ENCODE data around the gene LRRFIP1. TPM values are rescaled to one million over a fixed set of nuclear protein-coding genes. Genes with fewer than 3 reads are reported as not detected.

Gene LRRFIP1
- total RNA-seq, 1 donor = 64.3 TPM

DNA sequence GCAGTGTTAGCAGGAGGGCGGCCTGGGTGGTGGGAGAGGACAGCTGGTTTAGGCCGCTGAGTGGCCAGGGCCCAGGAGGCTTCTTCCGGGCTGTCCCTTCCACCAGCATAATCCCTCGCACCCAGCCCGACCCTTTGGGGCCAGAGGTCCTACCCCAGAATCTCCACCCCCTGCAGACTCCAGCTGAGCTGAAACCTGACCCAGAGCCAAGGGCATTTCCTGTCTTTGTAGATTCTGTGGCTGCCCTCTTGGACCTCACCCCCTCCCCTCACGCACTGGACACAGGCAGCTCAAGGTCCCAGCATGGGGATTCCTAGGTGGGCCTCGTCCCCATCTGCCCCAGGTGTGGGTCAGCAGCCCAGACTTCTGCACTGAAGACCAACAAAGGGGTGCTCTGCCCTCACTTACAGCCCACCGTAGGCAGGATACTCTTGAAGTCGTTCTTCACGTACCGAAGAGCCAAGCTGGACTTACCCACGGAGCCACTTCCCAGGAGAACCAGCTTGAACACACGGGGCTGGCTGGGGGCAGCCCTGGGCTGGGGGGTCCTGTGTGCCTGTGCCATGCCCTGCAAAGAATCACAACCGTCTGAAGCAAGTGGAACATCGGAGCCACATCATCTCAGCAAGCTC is 41.7 kb upstream of the LRRFIP1 start:
- DNase-seq (ENCODE audit: low read depth) = no peak
- H3K4me3 ChIP-seq (ENCODE audit: low read depth, low read length) = no peak overlapping the region
- TF ChIP-seq, protein P1, sequence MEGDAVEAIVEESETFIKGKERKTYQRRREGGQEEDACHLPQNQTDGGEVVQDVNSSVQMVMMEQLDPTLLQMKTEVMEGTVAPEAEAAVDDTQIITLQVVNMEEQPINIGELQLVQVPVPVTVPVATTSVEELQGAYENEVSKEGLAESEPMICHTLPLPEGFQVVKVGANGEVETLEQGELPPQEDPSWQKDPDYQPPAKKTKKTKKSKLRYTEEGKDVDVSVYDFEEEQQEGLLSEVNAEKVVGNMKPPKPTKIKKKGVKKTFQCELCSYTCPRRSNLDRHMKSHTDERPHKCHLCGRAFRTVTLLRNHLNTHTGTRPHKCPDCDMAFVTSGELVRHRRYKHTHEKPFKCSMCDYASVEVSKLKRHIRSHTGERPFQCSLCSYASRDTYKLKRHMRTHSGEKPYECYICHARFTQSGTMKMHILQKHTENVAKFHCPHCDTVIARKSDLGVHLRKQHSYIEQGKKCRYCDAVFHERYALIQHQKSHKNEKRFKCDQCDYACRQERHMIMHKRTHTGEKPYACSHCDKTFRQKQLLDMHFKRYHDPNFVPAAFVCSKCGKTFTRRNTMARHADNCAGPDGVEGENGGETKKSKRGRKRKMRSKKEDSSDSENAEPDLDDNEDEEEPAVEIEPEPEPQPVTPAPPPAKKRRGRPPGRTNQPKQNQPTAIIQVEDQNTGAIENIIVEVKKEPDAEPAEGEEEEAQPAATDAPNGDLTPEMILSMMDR (IDR thresholded peaks at IDR 0.05; ENCODE audit: insufficient read depth, low read depth, low read length) = no peak

DNA sequence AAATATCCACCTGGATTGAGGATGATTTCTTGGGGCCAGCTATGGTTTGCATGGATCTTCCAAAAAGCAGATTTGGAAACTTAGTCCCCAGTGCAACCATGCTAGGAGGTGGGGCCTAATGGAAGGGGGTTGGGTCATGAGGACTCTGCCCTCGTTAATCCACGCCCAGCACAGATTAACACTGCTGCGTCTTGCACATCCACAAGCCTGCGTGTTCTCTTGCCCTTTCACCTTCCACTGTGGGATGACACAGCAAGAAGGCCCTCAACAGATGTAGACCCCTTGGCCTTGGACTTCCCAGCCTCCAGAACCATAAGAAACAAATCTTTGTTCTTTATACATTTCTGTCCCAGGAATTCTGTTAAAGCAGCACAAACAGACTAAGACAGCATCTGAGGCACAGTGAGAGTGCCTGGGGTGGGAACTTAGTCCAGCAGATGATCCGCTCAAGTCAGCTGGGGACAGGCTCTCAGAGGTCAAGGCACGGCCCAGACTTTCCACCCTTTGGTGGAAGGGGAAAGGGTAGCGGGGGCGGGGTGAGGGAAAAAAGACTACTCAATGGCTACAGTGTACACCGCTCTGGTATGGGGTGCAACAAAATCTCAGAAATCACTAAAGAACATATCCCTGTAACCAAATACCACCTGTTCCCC is 39.2 kb upstream of the LRRFIP1 start:
- H3K4me3 ChIP-seq (ENCODE audit: low read depth, low read length) = no peak overlapping the region
- TF ChIP-seq, protein P1 (IDR thresholded peaks at IDR 0.05; ENCODE audit: insufficient read depth, low read depth, low read length) = no peak
- no peak for DNase-seq (ENCODE audit: low read depth)

DNA sequence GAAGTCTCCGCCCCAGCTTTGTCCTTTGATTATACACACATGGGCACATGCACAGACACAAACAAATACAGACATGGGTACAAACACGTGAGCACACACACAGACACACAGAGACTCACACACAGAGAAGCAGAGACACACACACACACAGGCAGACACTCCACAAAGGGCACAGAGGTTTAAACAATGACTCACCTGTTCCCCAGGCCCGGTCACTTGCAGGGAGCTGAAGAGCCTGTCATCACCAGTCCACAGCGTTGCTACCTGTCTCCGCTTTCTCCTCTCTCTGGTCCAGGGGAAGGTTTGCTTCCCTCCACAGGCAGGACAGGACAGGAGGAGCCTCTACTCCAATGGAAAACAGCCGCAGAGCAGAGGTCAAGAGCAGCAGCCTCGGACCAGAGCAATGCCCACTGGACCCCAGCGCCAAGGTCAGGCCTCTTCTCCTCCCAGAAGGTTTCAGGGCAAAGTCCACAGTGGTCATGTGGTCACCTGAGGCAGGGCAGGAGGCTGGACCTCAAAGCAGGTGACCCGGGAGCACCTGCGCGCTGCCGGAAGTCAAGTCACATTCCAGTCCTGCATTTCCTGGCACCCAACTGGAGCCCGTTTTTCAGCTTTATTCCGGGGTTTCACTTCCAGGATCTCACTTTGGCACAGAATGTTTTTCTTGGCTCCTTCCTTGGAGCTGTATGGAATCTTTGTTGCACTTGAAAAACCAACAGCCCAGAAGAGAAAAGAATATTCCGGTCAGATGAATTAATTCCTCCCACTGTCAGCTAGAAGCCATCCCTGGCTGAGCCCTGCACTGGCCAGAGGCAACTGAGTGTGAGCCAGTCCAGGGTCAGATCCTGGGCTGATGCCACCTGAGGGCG is 36.9 kb upstream of the LRRFIP1 start, which contains the start of gene RAB17:
TSS of gene RAB17 (minus strand) at position 463 of the 869 bp plus-strand sequence. CDS start 4,580 bp downstream, outside the sequence.
- TF ChIP-seq, protein P1 (IDR thresholded peaks at IDR 0.05; ENCODE audit: insufficient read depth, low read depth, low read length) = no peak
- H3K4me3 ChIP-seq (ENCODE audit: low read depth, low read length) = no peak within 1 kb of the TSS
- no peak for DNase-seq (ENCODE audit: low read depth)

DNA sequence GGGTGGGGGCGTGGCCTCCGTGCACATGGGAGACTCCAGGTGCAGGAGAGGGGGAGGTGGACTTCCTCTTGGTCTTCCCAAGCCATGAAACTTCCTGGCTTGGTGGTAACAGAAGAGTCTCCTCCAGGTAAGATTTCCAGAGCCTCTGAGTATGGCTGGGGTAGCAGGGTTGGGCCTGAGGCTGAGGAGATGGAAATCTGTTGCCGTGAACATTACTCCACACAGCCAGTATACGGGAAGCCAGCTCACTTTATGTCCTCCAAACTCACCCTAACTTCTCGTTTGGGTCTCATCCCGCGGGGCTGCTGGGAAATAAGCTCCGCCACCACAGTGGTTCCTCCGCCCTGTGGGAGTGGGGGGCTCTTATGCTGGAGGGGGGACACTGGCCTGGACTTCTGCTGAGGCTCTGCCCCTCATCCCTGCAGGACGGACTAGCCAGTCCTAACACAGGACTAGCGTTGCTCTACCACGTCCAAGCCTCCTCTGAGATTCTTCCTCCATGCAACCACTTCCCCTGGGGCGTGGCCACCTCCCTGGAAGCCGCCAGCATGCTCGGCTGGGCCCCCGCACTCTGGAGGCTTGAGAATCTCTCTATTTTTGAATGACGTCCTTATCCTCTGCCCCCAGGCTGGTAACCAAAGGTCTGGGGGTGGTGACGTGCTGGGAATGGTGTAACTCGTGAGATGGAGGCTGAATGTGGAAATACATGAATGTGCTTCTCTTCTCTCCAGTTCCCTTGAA is 36.1 kb upstream of the LRRFIP1 start:
- no peak for DNase-seq (ENCODE audit: low read depth)
- H3K4me3 ChIP-seq (ENCODE audit: low read depth, low read length) = no peak overlapping the region
- TF ChIP-seq, protein P1 (IDR thresholded peaks at IDR 0.05; ENCODE audit: insufficient read depth, low read depth, low read length) = no peak

DNA sequence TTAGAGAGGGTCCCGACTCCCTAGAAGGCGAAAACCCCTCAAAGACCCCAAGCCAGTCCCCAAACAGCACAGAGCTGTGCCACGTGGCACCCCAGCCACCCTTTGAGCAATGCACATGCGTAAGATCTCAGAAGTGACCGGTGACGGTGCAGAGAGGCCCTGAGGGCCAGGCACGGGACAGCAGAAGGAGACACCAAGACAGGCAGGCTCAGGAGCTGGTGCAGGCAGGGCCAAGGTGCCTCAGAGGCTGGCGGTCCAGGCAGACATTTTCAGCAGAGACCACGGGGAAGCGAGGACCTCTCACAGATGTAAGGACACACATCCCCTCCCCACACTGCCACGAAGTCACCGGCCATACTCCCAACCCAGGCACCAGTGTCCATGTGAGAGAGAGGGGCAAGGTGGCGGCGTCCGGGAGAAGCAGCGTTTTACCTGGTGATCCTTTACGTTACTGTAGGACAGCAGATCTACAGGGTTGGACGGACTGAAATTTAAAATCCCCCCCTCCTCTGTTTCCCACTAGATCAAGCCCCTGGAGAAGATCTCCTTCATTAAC is 34.9 kb upstream of the LRRFIP1 start:
- no peak overlapping the region for H3K4me3 ChIP-seq (ENCODE audit: low read depth, low read length)
- DNase-seq (ENCODE audit: low read depth) = no peak
- TF ChIP-seq, protein P1 (IDR thresholded peaks at IDR 0.05; ENCODE audit: insufficient read depth, low read depth, low read length) = no peak

DNA sequence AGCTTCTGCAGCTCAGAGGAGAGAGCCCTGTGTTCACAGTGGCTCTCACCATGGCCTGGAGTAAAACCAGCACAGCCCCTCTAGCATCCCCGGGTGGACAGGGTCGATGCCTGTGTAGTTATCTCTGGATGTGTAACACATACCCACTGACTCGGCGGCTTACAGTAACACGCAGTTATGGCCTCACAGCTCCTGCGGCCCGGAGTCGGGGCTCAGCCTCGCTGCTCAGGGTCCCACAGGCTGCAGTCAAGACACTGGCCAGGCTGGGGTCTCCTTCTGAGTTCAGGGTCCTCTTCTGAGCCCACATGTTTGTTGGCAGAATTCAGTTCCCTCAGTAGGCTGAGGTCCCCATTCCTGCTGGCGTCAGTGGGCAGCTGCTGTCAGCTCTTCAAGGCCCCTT is 34.4 kb upstream of the LRRFIP1 start:
- no peak for DNase-seq (ENCODE audit: low read depth)
- TF ChIP-seq, protein P1 (IDR thresholded peaks at IDR 0.05; ENCODE audit: insufficient read depth, low read depth, low read length) = no peak
- H3K4me3 ChIP-seq (ENCODE audit: low read depth, low read length) = no peak overlapping the region
